ENCODE data around the gene PLPPR1.

DNA sequence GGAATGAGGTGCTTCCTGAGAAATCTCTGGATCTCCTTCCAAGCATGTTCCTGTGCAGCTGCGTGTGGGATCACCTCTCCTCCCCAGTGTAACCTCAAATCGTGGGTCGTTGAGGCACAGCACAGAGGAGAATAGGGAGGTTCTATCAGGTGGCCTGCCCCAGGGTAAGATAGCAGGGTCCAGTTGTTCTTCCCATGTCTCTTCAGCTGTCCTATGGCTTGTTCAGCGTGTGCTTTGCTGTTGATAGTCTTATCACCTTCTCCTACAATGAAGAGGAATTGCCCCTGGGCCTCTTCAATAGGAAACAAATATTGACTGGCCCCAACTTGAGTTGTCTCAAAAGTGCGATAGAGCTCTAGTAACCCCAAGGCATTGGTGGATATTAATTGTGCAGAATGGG lies 333.9 kb downstream of the PLPPR1 start:
- TF ChIP-seq, protein P1, sequence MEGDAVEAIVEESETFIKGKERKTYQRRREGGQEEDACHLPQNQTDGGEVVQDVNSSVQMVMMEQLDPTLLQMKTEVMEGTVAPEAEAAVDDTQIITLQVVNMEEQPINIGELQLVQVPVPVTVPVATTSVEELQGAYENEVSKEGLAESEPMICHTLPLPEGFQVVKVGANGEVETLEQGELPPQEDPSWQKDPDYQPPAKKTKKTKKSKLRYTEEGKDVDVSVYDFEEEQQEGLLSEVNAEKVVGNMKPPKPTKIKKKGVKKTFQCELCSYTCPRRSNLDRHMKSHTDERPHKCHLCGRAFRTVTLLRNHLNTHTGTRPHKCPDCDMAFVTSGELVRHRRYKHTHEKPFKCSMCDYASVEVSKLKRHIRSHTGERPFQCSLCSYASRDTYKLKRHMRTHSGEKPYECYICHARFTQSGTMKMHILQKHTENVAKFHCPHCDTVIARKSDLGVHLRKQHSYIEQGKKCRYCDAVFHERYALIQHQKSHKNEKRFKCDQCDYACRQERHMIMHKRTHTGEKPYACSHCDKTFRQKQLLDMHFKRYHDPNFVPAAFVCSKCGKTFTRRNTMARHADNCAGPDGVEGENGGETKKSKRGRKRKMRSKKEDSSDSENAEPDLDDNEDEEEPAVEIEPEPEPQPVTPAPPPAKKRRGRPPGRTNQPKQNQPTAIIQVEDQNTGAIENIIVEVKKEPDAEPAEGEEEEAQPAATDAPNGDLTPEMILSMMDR (conservative IDR thresholded peaks at IDR 0.05 in 1 of 2, IDR thresholded peaks at IDR 0.05 in 1 of 2; ENCODE audit: low read depth in 1 of 2, low read length in 2 of 2), result no peak
- no peak for TF ChIP-seq EZH2 (IDR thresholded peaks at IDR 0.05; ENCODE audit: low read length, missing control alignments)
